MCF 10A (cell line): ENCODE measurements around the gene TSPAN15. TPM values are rescaled to one million over a fixed set of nuclear protein-coding genes. Genes with fewer than 3 reads are reported as not detected.

Experiments used
- BruUV-seq: library from RNA; stranded (reverse); fragments of 400-500 nt; replicated peaks from 2 replicates; lab custom pipeline; 2021; lab: Mats Ljungman, UMichigan
- CTCF ChIA-PET: fragments of 300-600 bp; sonication (Branson Sonifier 250); formaldehyde crosslinking; extraction: SDS; loops from one replicate; lab custom pipeline; 2021; ENCODE audit warnings: antibody characterized with exemption, inconsistent platforms; lab: Yijun Ruan, JAX
- POLR2A ChIA-PET: fragments of 300-600, 350-650 bp; sonication (Branson Sonifier 250); formaldehyde crosslinking; extraction: SDS; loops from one replicate; lab custom pipeline; 2020; ENCODE audit warnings: antibody characterized with exemption, inconsistent platforms; lab: Yijun Ruan, JAX
- DNase-seq: peaks from one replicate; pipeline ENCODE4 v3.0.0-alpha.2; 2018; ENCODE audit not compliant: unreplicated experiment
- H3K27ac Mint-ChIP-seq: one replicate; pipeline ENCODE4 v1.8.0; 2022; ENCODE audit warnings: mild to moderate bottlenecking, low read depth, mixed read lengths; ENCODE audit not compliant: unreplicated experiment
- H3K27me3 Mint-ChIP-seq: one replicate; pipeline ENCODE4 v1.8.0; 2022; ENCODE audit warnings: mixed read lengths; ENCODE audit not compliant: insufficient read depth, unreplicated experiment
- H3K36me3 Mint-ChIP-seq: one replicate; pipeline ENCODE4 v1.8.0; 2022; ENCODE audit warnings: mild to moderate bottlenecking, moderate library complexity, mixed read lengths; ENCODE audit not compliant: insufficient read depth, unreplicated experiment
- H3K4me1 Mint-ChIP-seq: one replicate; pipeline ENCODE4 v1.8.0; 2022; ENCODE audit warnings: mixed read lengths; ENCODE audit not compliant: insufficient read depth, unreplicated experiment
- H3K4me3 Mint-ChIP-seq: one replicate; pipeline ENCODE4 v1.8.0; 2022; ENCODE audit warnings: mild to moderate bottlenecking, moderate library complexity, mixed read lengths; ENCODE audit not compliant: unreplicated experiment
- H3K9me3 Mint-ChIP-seq: one replicate; pipeline ENCODE4 v1.8.0; 2022; ENCODE audit warnings: mixed read lengths; ENCODE audit not compliant: unreplicated experiment
- CTCF ChIP-seq: fragments of 200-600 bp; IDR thresholded peaks from one replicate; pipeline ENCODE4 v1.8.0; 2022; ENCODE audit warnings: antibody characterized with exemption, mild to moderate bottlenecking; ENCODE audit not compliant: unreplicated experiment
- intact Hi-C: fragments of 100-400 bp; cut with micrococcal nuclease; formaldehyde crosslinking; loops from 2 replicates; pipeline ENCODE4 v1.14.1; 2022
- total RNA-seq: library from RNA; stranded (reverse); gene quantifications from 2 replicates; pipeline ENCODE4 v1.2.3, GENCODE V29; 2022

The TSPAN15 gene
- total RNA-seq, 1 experiment from 2014 or later, result 0.54 TPM

GRCh38 chr10:69419744-69420126 is 31.5 kb upstream of the TSPAN15 start:
- CTCF ChIA-PET, result interaction anchor here (0.7 to 1.1 kb wide), 2 partner anchors 19 to 86 kb away, joined by 3 to 4 read pairs; no protein-coding TSS in a partner anchor
- intact Hi-C loops, result no loop called here
- no peaks in the 10 kb centered on the region for H3K9me3 Mint-ChIP-seq
- peaks cover 5% of the 10 kb centered on the region for H3K4me1 Mint-ChIP-seq
- no peak overlapping the region for H3K27ac Mint-ChIP-seq
- BruUV-seq, result no TSS peak
- TF ChIP-seq CTCF, result no peak
- no peaks in the 10 kb centered on the region for H3K36me3 Mint-ChIP-seq
- H3K4me3 Mint-ChIP-seq, result no peak overlapping the region
- DNase-seq, result no peak
- no peaks in the 10 kb centered on the region for H3K27me3 Mint-ChIP-seq
- POLR2A ChIA-PET, result no interaction called here

DNA sequence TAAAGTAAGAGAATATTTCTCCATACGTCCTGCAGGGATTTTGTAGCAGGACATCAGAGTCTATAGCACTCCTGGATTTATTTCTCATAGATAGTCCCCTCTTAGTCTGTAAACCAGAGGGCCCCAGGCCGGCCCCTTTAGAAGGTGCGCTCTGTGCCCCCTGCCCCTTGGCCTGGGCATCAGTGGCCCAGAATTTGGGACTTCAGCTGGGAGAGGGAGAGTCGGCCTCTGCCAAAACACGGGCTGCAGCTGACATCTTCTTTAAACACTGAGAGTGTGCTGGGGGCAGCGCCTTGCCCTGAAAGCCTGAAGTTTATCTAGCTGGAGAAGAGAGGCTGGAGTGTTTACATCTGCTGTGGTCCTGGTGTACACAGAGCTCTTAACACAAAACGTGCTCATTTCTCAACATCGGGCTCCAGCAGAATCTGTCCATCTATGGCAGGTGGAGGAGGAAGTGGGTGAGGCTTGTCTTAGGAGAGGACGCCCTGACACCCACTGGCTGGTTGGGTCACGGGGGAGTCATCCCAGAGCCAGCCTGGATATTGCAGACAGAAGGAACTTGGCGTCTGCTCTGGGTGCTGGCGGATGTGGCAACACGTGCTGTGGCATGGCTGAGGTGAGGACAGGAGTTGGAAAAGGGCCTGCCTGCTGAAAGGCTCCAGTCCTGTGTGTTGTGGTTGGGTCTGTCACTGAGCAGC is 29.5 kb upstream of the TSPAN15 start:
- H3K4me1 Mint-ChIP-seq, result peaks cover 12% of the 10 kb centered on the region

GRCh38 chr10:69422676-69423075 is 28.6 kb upstream of the TSPAN15 start:
- no peak for DNase-seq
- Mint-ChIP-seq H3K27me3 (no peaks in the 10 kb centered on the region), H3K36me3 (no peaks in the 10 kb centered on the region), H3K9me3 (no peaks in the 10 kb centered on the region), H3K4me3 (no peak overlapping the region), H3K4me1 (peaks cover 12% of the 10 kb centered on the region), H3K27ac (no peak overlapping the region)
- POLR2A ChIA-PET, result no interaction called here
- CTCF ChIA-PET, result interaction anchor here (0.9 to 2.8 kb wide), 4 partner anchors 62 to 219 kb away, joined by 3 to 14 read pairs (median 4); no protein-coding TSS in a partner anchor
- intact Hi-C loops, result no loop called here
- no peak for TF ChIP-seq CTCF
- BruUV-seq, result no TSS peak

More for the DNA sequence above, 29.5 kb upstream of the TSPAN15 start:
- no peaks in the 10 kb centered on the region for H3K9me3 Mint-ChIP-seq
- BruUV-seq, result no TSS peak
- ChIA-PET POLR2A (interaction anchor here (0.8 kb wide), 1 partner anchor 12 kb away, joined by 3 read pairs; no protein-coding TSS in a partner anchor), CTCF (interaction anchor here (0.7 to 2.8 kb wide), 7 partner anchors 31 to 366 kb away, joined by 3 to 14 read pairs (median 4); no protein-coding TSS in a partner anchor)
- no peak for TF ChIP-seq CTCF
- intact Hi-C loops, result no loop called here
- no peaks in the 10 kb centered on the region for H3K27me3 Mint-ChIP-seq
- no peak for DNase-seq
- no peaks in the 10 kb centered on the region for H3K36me3 Mint-ChIP-seq
- H3K27ac Mint-ChIP-seq, result no peak overlapping the region
- H3K4me3 Mint-ChIP-seq, result no peak overlapping the region

GRCh38 chr10:69425041-69425440 is 26.2 kb upstream of the TSPAN15 start:
- Mint-ChIP-seq H3K4me1 (peaks cover 12% of the 10 kb centered on the region), H3K27ac (no peak overlapping the region), H3K9me3 (no peaks in the 10 kb centered on the region), H3K36me3 (no peaks in the 10 kb centered on the region), H3K27me3 (no peaks in the 10 kb centered on the region), H3K4me3 (no peak overlapping the region)
- intact Hi-C loops, result loop anchor here (5.0 kb wide), 1 partner anchor 212 kb away; no protein-coding TSS in a partner anchor
- no peak for TF ChIP-seq CTCF
- ChIA-PET CTCF (interaction anchor here (1.1 to 3.8 kb wide), 4 partner anchors 28 to 212 kb away, joined by 3 to 45 read pairs (median 6); no protein-coding TSS in a partner anchor), POLR2A (interaction anchor here (0.6 to 1.4 kb wide), 2 partner anchors 14 to 976 kb away, joined by 3 to 11 read pairs; no protein-coding TSS in a partner anchor)
- DNase-seq, result no peak
- BruUV-seq, result no TSS peak
